VCaP (cell line): ENCODE measurements around the gene ULK2.

ENCODE experiments used
- H3K27ac ChIP-seq: fragments of 450-650 bp; 2 replicates; pipeline ENCODE4 v1.5.1; 2017
- CTCF ChIP-seq: fragments of 450-650 bp; conservative IDR thresholded peaks from 2 replicates; pipeline ENCODE4 v1.5.1; 2017; ENCODE audit warnings: mild to moderate bottlenecking, moderate library complexity

ULK2 gene

GRCh38 chr17:19729900-19730299 lies 137.8 kb downstream of the ULK2 start:
- TF ChIP-seq CTCF, result no peak
- no peak overlapping the region for H3K27ac ChIP-seq

- H3K27ac ChIP-seq, result peak overlapping the region; percentile 57
- TF ChIP-seq CTCF, result no peak
Measured at GRCh38 chr17:19728084-19728495, 139.6 kb downstream of the ULK2 start.

GRCh38 chr17:19727501-19728078 lies 140.1 kb downstream of the ULK2 start:
- TF ChIP-seq CTCF, result no peak
- H3K27ac ChIP-seq, result peak overlapping the region; percentile 57

- peak overlapping the region; percentile 57; the same call in 1 of the 2 replicates for H3K27ac ChIP-seq
- TF ChIP-seq CTCF, result no peak
Measured at GRCh38 chr17:19726631-19727376, 140.9 kb downstream of the ULK2 start.

- H3K27ac ChIP-seq, result no peak overlapping the region
- no peak for TF ChIP-seq CTCF
Measured at GRCh38 chr17:19725486-19725885, 142.2 kb downstream of the ULK2 start.

- H3K27ac ChIP-seq, result no peak overlapping the region
- TF ChIP-seq CTCF, result no peak
Measured at GRCh38 chr17:19724501-19725420, 143.0 kb downstream of the ULK2 start.

- TF ChIP-seq CTCF, result no peak
- no peak overlapping the region for H3K27ac ChIP-seq
Measured at GRCh38 chr17:19723964-19724363, 143.8 kb downstream of the ULK2 start.
